Measurements from ENCODE around the gene ECEL1.
"Not testable (repeated sequence)": the region's sequence is repeated elsewhere in the genome, so short reads cannot be mapped to it uniquely, and the experiment has no call there.

The ECEL1 gene

DNA sequence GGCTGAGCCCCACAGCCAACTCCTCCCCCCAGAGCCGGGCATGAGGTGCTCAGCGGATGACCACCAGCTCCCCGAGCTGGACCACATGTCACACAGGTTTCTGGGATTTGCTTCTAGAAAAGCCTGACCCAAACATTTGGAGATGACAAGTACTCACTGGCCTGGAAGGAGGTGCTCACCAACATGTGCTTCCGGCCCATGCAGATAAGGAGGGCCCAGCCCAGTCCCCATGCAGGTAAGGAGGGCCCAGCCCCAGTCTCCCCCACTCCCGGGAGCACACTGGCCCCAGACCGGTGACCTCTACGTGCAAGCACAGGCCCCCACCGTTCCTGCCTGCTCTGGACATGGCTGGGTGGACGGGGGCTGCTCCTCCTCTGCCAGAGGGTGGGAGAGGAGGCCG is 45.7 kb downstream of the ECEL1 start:
- DNase-seq (ENCODE audit: low read depth): not testable (repeated sequence)

- DNase-seq (ENCODE audit: low read depth): no peak
Observed at GRCh38 chr2:232441147-232441651, 46.4 kb downstream of the ECEL1 start.

GRCh38 chr2:232440220-232441018 is 47.2 kb downstream of the ECEL1 start:
- DNase-seq (ENCODE audit: low read depth): peak; percentile 88

DNA sequence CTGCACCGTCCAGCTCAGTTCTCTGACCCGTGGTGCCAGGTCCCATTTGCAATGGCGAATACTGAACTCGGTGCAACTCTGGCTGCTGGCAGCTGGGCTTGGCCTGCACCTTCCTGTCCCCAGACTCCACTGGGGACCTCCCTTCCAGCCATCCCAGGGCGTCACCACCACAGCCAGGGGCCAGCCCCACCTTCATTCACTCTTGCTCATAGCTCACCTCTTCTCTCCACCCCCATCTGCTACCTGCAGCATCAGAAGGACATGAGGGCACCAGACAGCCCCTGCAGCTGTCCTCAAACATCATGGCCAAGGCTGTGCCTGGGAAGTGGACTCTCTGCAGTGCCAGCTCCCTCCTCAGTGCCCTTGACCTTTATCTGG is 47.9 kb downstream of the ECEL1 start:
- DNase-seq (ENCODE audit: low read depth): no peak

DNA sequence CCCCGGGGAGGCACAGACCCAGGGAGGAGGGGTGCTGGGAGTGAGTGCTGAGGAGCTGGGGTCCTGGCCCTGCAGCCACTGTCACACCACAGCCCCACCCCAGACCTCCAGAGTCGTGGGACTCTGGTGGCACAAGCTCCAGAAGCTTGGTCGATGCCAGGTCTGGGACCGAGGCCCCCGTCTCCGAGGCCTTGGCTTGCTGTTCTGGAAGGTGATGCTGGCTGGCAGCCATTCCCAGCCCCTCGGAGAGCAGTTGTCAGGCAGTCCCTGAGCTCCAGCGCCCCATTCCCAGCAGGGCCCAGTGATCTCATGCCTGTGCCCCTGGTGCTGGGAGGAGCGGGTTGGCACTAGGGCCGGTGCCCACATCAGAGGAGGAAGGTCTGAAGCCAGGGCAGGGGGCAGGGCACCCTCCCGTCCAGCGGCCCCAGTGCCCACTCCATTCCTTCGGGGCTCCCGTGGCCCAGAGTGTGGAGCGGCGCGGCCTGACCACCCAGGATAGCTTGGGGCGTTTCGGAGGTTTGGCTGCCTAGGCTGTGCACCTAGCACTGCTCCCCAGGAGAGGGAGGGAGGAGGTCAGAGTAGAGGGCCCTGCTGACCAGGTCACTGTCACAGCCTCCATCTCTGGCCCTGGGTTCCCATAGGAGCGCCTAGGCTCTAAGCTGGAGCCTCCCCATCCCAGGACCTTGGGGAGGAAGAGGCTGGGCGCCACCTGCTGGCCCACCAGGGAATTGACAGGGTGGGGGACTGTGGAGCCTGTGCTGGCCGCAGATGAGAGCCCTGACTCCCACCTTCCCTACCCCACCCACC is 48.5 kb downstream of the ECEL1 start:
- peak; percentile 19 for DNase-seq (ENCODE audit: low read depth)

GRCh38 chr2:232438091-232438490 is 49.5 kb downstream of the ECEL1 start:
- DNase-seq (ENCODE audit: low read depth): no peak

DNA sequence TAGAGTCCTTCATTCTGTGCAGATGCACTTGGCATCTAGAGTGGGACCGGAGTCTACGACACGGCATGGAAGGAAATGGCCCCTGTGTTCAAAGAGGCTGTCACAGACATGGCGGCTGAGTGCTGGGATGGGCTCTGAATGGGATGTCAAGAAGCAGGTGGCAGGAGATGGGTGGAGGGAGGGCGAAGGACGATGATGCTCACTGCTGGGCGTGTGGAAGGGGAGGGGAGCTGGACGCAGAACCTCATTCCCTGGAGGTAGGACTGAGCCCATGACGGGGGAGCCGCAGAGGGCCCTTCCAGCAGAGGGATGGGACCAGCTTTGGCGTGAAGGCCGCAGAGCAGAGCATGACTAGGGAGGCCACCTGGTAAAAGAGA is 50.5 kb downstream of the ECEL1 start:
- no peak for DNase-seq (ENCODE audit: low read depth)

- no peak for DNase-seq (ENCODE audit: low read depth)
Observed at GRCh38 chr2:232436381-232437194, 51.0 kb downstream of the ECEL1 start.

DNA sequence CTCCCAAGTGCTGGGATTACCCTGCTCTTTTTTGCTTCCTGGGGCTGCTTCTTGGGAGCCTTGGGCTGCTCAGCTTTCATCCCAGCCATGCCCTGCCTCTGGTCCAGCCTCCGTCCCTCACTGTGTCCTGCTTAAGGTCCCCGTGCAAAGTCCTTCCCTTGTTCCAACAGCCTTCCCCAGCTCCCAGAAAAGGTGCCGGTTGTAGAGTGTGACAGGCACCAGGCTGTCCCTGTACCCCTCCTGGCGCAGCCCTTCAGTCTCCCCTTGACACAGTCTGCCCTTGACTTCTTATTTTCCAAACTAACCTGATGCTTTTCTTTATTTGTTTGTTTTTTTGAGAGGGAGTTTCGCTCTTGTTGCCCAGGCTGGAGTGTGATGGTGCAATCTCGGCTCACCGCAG is 51.8 kb downstream of the ECEL1 start:
- DNase-seq (ENCODE audit: low read depth): no peak

DNA sequence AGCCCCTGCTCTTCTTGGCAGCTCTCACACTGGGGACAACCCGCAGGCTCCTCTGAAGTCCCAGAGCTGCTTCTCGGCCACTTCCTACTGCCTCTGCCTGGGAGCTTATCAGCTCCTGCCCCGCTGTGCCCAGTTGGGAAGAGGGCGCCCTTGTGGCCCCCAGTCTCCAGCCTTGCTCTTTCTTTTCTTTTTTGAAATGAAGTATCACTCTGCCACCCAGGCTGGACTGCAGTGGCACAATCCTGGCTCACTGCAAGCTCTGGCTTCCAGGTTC is 52.3 kb downstream of the ECEL1 start:
- DNase-seq (ENCODE audit: low read depth): no peak

GRCh38 chr2:232434563-232435374 is 52.9 kb downstream of the ECEL1 start:
- no peak for DNase-seq (ENCODE audit: low read depth)

GRCh38 chr2:232434091-232434490 is 53.5 kb downstream of the ECEL1 start:
- DNase-seq (ENCODE audit: low read depth): no peak

DNA sequence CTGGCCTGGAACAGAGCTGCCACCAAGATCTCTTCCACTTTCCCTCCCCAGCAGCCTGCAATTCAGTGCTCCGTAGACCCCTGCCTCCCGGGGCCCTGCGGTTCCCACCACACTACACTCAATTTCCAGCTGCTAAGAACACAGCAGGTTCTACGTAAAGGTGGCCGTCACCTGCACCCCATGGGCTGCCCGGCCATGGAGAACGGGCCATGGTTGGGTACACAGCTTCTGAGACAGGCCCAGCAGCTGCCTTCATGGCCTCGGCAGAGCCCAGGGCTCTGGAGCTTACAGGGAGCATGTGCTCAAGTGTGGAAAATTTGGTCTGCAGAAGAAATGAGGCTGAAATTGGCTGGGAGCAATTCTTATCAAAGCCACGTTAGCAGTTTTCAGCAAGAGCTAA is 54.0 kb downstream of the ECEL1 start:
- DNase-seq (ENCODE audit: low read depth): not testable (repeated sequence)

DNA sequence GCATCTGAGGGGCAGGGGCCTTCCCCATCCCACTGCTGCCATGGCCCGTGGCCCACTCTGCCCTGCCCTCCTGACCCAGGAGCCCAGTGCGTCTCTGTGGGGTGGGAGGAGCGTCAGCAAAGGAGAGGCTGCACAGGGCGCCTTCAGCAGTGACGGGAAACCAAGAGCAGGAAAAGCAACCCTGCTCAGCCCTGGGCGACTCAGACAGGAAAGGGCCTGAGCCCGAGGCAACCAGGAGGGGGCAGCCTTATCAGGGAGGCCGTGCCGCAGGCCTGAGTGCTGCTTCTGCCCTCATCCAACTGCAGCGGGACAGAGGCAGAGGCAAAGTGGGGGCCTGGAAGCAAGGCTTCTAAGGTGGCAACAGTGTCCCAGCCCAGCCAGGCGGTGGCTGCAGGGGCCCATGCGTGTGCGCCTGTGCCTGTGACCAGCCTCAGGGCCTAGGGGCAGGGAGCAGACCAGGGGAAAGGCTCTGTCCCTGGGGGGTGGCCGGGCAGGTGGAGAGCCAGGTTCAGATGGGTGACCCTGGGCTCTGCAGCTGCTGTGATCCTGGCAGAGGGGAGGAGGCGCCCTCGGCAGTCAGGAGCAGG is 54.9 kb downstream of the ECEL1 start:
- DNase-seq (ENCODE audit: low read depth): no peak

GRCh38 chr2:232431705-232432590 is 55.7 kb downstream of the ECEL1 start:
- DNase-seq (ENCODE audit: low read depth): no peak
